Suprapubic skin (tissue), 4 donors: ENCODE results near the gene PHACTR1. TPM values are rescaled to one million over a fixed set of nuclear protein-coding genes. Genes with fewer than 3 reads are reported as not detected.

Experiments
- DNase-seq, 2 donors: peaks; one replicate each; pipeline ENCODE4 v3.0.0-alpha.2; 2019; ENCODE audit warnings: low spot score in 2 of 2
- H3K27ac ChIP-seq: fragments of 200-600 bp; sonication (generic); one replicate; pipeline ENCODE4 v1.5.1; 2019
- H3K27me3 ChIP-seq: fragments of 200-600 bp; sonication (generic); one replicate; pipeline ENCODE4 v1.5.1; 2019
- H3K36me3 ChIP-seq: fragments of 200-600 bp; sonication (generic); one replicate; pipeline ENCODE4 v1.5.1; 2019
- H3K4me1 ChIP-seq: fragments of 200-600 bp; sonication (generic); one replicate; pipeline ENCODE4 v1.5.1; 2019
- H3K4me3 ChIP-seq: fragments of 200-600 bp; sonication (generic); one replicate; pipeline ENCODE4 v1.5.1; 2019; ENCODE audit warnings: mild to moderate bottlenecking
- H3K9me3 ChIP-seq: fragments of 200-600 bp; sonication (generic); one replicate; pipeline ENCODE4 v1.5.1; 2019
- EP300 ChIP-seq: sonication (generic); formaldehyde crosslinking; IDR thresholded peaks from one replicate; pipeline ENCODE4 v1.6.1; 2017; ENCODE audit warnings: antibody characterized with exemption
- POLR2A ChIP-seq, 2 donors: fragments of 450-650 bp; IDR thresholded peaks; one replicate each; pipeline ENCODE4 v1.6.1; 2017; ENCODE audit warnings: antibody characterized with exemption in 2 of 2, mild to moderate bottlenecking in 2 of 2, moderate library complexity in 2 of 2
- POLR2AphosphoS5 ChIP-seq, 3 donors: sonication (generic); formaldehyde crosslinking; IDR thresholded peaks; one replicate each; pipeline ENCODE4 v1.6.1; 2017; ENCODE audit warnings: antibody characterized with exemption in 3 of 3
- WGBS: methylation state at CpG from one replicate; pipeline ENCODE4 v1.1.5; 2018; 5-methylcytosine and 5-hydroxymethylcytosine counted together
- total RNA-seq, 4 donors: library from RNA; depleted of rRNA; stranded (reverse); fragments of >200 nt; gene quantifications; one replicate each; pipeline ENCODE4 v1.1.0, GENCODE V29; 2016
- TF ChIP-seq, protein P1 (sequence below), 2 donors: fragments of 200-600 bp in 1 of 2; fragments of 450-650 bp in 1 of 2; sonication (generic) in 1 of 2; IDR thresholded peaks; one replicate each; pipeline ENCODE4 v1.5.1; 2016 to 2019; ENCODE audit warnings: antibody characterized with exemption in 2 of 2, mild to moderate bottlenecking in 1 of 2, moderate library complexity in 1 of 2

The PHACTR1 gene
- total RNA-seq, 4 donors from 2014 or later = 4.0 to 8.2 (median 6.4) TPM

DNA sequence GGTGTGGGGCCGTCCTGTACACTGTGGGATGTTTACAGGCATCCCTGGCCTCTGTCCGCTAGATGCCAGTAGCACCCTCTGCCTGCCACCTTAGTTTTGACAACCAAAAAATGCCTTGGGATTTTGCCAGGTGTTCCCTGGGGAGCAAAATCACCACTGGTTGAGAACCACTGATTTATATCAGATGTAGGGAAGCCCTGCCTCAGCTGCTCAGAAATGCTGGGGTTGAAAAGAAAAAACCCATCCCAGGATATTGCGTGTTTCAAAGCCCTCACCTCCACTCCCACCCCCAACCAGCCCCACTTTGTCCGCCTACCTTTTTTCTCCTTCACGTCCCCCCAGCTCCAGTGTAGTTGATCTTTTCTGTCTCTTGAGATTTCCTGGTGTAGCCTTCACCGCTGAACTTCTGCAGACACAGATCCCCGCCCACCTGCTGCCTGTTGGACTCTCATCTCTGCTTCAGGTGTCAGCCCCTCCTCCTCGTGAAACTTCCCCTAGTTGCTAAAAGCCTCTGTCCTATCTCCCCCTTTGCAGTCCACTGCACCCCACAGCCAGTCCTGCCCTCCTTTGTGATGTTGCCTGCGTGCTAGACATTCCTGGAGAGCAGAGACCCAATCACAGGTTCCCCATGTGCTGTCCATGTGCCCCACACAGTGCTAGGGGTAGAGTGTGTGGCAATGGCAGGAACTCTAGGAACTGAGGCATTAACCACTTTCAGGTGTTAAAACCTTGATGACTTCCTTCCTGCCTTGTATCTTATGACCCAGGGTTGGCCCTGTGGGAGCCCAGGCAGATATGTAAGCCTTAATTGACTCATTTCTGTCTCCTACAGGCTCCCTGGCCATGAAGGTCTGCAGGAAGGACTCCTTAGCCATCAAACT, 512.9 kb downstream of the PHACTR1 start:
- WGBS = 84% methylated on average over 9 of the region's 9 CpGs
- no peak for DNase-seq
- no peak for TF ChIP-seq POLR2A (IDR thresholded peaks at IDR 0.05)
- no peak for TF ChIP-seq POLR2AphosphoS5 (IDR thresholded peaks at IDR 0.05)
- TF ChIP-seq EP300 = no peak
- Histone ChIP-seq H3K36me3 (peaks cover 4% of the 10 kb centered on the region), H3K4me1 (no peaks in the 10 kb centered on the region), H3K9me3 (no peaks in the 10 kb centered on the region), H3K27me3 (no peaks in the 10 kb centered on the region), H3K27ac (no peak overlapping the region), H3K4me3 (no peak overlapping the region)

DNA sequence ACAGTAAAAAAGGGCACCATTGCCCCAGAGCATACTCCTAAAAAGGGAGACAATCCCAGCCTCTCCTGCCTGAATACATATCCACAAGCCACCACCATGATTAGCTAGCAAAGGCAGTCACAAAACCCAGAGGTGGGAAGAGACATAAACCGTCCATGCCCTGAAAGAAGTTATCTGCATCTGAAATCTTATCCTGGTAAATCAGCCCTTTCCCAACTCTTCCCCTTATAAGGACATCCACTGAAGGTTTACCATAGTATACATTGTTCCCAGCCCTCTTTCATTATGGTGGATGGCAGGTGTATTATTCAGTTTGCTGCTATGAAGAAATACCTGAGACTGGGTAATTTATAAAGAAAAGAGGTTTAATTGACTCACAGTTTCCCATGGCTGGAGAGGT, 516.5 kb downstream of the PHACTR1 start:
- Histone ChIP-seq H3K4me3 (no peak overlapping the region), H3K36me3 (peaks cover 4% of the 10 kb centered on the region), H3K9me3 (no peaks in the 10 kb centered on the region), H3K4me1 (no peaks in the 10 kb centered on the region), H3K27ac (no peak overlapping the region), H3K27me3 (no peaks in the 10 kb centered on the region)
- no peak for TF ChIP-seq POLR2AphosphoS5 (IDR thresholded peaks at IDR 0.05)
- TF ChIP-seq EP300 = no peak
- no peak for TF ChIP-seq POLR2A (IDR thresholded peaks at IDR 0.05)
- TF ChIP-seq, protein P1, sequence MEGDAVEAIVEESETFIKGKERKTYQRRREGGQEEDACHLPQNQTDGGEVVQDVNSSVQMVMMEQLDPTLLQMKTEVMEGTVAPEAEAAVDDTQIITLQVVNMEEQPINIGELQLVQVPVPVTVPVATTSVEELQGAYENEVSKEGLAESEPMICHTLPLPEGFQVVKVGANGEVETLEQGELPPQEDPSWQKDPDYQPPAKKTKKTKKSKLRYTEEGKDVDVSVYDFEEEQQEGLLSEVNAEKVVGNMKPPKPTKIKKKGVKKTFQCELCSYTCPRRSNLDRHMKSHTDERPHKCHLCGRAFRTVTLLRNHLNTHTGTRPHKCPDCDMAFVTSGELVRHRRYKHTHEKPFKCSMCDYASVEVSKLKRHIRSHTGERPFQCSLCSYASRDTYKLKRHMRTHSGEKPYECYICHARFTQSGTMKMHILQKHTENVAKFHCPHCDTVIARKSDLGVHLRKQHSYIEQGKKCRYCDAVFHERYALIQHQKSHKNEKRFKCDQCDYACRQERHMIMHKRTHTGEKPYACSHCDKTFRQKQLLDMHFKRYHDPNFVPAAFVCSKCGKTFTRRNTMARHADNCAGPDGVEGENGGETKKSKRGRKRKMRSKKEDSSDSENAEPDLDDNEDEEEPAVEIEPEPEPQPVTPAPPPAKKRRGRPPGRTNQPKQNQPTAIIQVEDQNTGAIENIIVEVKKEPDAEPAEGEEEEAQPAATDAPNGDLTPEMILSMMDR (IDR thresholded peaks at IDR 0.05) = no peak
- DNase-seq = no peak
- 90% methylated on average over 1 of the region's 1 CpG for WGBS

- Histone ChIP-seq H3K27me3 (no peaks in the 10 kb centered on the region), H3K9me3 (no peaks in the 10 kb centered on the region), H3K4me3 (no peak overlapping the region), H3K36me3 (peaks cover 4% of the 10 kb centered on the region), H3K4me1 (no peaks in the 10 kb centered on the region), H3K27ac (no peak overlapping the region)
- TF ChIP-seq, protein P1 (IDR thresholded peaks at IDR 0.05) = no peak
- TF ChIP-seq POLR2AphosphoS5 (IDR thresholded peaks at IDR 0.05) = no peak
- no peak for DNase-seq
- 58% methylated on average over 1 of the region's 1 CpG for WGBS
These were observed 517.6 kb downstream of the PHACTR1 start for GRCh38 chr6:13234130-13234529.

DNA sequence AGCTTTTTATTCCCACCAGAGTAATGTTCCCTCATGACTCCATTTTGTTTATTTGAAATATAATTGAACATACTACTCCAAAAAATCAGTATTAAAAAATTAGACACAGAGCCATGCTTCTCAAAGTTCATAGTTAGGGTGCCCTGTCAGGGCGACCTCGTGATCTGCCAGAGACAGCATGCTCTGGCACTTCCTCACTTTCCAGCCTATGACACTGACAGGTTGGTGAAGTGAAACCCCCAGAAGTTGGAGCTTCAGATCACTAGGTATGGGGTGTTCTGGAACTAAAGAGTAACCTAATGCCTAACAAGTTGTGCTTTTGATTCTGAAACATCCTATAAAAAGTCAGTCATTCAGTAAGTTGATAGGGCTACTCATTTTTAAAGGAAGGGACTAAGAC, 518.8 kb downstream of the PHACTR1 start:
- DNase-seq = no peak
- WGBS = 87% methylated on average over 2 of the region's 2 CpGs
- H3K36me3 ChIP-seq = no peaks in the 10 kb centered on the region
- no peaks in the 10 kb centered on the region for H3K27me3 ChIP-seq
- no peak overlapping the region for H3K4me3 ChIP-seq
- TF ChIP-seq, protein P1 (IDR thresholded peaks at IDR 0.05) = no peak
- TF ChIP-seq POLR2AphosphoS5 (IDR thresholded peaks at IDR 0.05) (no peak), POLR2A (IDR thresholded peaks at IDR 0.05) (no peak), EP300 (no peak)
- no peaks in the 10 kb centered on the region for H3K4me1 ChIP-seq
- no peaks in the 10 kb centered on the region for H3K9me3 ChIP-seq
- H3K27ac ChIP-seq = no peak overlapping the region

DNA sequence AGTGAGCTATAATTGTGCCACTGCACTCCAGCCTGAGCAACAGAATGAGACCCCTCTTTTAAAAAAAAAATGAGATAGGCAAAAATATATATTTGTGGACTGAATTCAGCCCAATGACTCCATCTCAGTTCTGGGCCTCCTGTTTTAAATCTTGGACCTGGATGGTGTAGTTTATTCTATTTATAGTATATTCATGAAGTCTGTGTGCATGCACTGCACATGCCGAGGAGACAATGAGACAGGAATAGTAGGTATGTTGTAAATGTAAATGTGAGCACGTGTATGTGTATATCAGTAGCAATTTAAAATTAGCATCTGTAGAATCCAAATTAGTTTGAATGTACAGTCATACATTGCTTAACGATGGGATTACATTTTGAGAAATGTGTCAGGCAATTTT, 520.8 kb downstream of the PHACTR1 start:
- no peak for DNase-seq
- Histone ChIP-seq H3K4me1 (no peaks in the 10 kb centered on the region), H3K27ac (no peak overlapping the region), H3K36me3 (no peaks in the 10 kb centered on the region), H3K27me3 (no peaks in the 10 kb centered on the region), H3K9me3 (no peaks in the 10 kb centered on the region), H3K4me3 (no peak overlapping the region)
- TF ChIP-seq, protein P1 (IDR thresholded peaks at IDR 0.05) = no peak
- TF ChIP-seq POLR2A (IDR thresholded peaks at IDR 0.05) = no peak
- no peak for TF ChIP-seq POLR2AphosphoS5 (IDR thresholded peaks at IDR 0.05)
- no peak for TF ChIP-seq EP300
- WGBS = 89% methylated on average over 3 of the region's 3 CpGs
